CD4-positive, alpha-beta T cell treated with Interleukin-2 at 100 ng/mL for 4 hours (primary cell): ENCODE data around the gene DCST1.

Source experiments
- DNase-seq: peaks from one replicate; pipeline ENCODE4 v3.0.0-alpha.2; 2020; ENCODE audit warnings: low spot score

DCST1 gene

DNA sequence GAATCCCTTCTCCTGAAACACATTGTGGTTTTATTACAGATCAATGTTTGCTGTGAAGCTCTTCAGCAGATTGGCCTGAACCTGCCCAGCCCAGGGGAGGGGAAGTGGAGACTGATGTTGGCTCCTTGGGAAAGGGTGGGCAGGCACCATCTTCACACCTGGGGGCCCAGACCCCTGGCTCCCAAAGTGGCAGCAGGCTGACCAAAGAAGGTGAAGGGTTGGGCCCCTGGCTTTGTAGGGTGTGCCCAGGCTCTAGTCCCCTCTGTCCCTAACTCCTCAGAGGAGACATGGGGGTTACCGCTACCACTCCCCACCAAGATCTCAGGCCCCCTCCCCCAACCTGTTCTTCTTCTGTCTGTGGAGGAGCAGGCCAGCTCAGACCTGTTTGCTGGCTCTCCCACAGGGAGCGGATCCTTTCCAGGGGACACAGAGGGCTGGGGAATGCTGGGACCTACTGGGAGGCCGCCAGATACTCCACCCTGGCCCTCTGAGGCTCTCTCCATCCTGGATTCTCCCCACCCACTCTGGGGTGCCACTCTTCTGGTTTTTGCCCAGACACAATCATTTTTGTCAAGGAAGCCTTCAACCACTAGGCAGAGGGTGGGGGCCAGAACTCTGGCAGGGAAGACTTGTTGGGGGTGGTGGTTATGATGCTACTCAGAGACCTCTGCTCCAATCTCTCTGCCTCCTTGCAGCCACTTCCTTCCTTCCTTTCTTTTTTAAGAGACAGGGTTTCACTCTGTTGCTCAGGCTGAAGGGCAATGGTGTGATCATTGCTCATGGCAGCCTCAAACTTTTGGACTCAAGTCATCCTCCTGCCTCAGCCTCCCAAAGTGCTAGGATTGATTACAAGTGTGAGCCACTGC, 40.0 kb downstream of the DCST1 start:
- DNase-seq = no peak

- no peak for DNase-seq
Measured at GRCh38 chr1:155075535-155075934, 41.9 kb downstream of the DCST1 start.

GRCh38 chr1:155076371-155076770, 42.7 kb downstream of the DCST1 start:
- no peak for DNase-seq

- no peak for DNase-seq
Measured at GRCh38 chr1:155077346-155077745, 43.7 kb downstream of the DCST1 start.

DNA sequence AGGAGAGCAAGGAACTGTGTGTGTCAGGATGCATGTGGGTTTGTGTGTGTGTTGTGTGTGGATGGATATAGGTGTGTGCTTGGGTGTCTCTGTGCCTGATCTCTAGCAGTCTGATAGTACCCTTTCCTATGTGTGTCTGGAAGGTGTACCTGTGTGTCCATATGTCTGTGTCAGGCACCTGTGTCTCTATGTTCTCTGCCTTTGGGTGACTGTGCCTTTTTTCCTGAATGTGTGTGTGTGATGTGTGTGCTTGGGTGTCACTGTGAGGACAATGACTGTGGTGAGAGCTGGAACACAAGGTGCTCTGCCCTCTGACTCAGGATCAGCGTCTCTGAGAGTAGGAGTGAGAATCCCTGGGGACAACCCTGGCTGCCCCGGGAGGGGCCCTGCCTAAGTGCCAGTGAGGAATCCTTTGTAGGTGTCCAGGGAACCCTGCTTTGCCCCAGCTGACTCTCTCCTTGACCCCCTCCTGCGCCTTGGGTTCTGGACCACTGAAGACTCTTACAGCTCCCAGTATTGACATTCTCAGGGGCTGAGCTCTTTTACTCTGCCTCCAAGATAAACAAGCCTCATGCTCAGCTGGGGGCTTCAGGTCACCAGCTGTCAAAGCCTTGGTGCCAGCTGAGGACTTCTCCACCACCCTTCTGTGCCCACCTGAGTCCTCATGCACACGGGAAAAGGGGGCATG, 44.3 kb downstream of the DCST1 start:
- no peak for DNase-seq

DNA sequence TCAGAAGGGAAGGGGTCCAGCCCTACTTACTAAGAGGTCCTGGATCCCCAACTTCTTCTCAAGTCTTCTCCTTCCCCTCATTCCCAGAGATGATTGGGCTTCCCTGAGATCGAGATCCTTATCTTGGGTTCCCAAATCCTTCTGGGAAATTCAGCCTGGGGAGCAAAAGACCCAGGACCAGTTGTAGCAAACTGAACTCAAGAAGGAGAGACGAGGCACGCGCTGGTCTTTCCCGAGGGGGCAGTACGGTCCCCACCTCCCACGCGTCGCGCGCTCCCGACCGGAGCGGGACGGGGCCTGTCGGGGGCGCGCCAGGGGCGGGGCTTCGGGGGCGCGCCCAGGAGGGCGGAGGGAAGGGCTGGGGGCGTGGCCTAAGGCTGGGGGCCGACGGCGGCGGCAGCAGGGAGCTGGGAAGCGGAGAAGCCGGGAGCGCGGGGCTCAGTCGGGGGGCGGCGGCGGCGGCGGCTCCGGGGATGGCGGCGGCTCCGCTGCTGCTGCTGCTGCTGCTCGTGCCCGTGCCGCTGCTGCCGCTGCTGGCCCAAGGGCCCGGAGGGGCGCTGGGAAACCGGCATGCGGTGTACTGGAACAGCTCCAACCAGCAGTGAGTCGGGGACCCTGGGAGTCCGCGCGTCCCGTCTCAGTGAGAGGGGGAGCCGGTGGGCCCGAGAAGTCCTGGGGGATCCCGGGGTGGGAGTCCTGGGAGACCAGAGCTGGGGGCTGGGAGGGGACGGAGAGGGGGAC, 45.0 kb downstream of the DCST1 start, which contains the start of gene EFNA3:
TSS of gene EFNA3 (plus strand) at position 369 of the 741 bp plus-strand sequence. CDS start at position 474, 105 bp downstream.
- DNase-seq = peak; percentile 51

GRCh38 chr1:155079210-155079486, 45.5 kb downstream of the DCST1 start:
- no peak for DNase-seq

- no peak for DNase-seq
Measured at GRCh38 chr1:155079487-155080311, 46.1 kb downstream of the DCST1 start.

GRCh38 chr1:155080312-155081228, 46.9 kb downstream of the DCST1 start:
- no peak for DNase-seq

DNA sequence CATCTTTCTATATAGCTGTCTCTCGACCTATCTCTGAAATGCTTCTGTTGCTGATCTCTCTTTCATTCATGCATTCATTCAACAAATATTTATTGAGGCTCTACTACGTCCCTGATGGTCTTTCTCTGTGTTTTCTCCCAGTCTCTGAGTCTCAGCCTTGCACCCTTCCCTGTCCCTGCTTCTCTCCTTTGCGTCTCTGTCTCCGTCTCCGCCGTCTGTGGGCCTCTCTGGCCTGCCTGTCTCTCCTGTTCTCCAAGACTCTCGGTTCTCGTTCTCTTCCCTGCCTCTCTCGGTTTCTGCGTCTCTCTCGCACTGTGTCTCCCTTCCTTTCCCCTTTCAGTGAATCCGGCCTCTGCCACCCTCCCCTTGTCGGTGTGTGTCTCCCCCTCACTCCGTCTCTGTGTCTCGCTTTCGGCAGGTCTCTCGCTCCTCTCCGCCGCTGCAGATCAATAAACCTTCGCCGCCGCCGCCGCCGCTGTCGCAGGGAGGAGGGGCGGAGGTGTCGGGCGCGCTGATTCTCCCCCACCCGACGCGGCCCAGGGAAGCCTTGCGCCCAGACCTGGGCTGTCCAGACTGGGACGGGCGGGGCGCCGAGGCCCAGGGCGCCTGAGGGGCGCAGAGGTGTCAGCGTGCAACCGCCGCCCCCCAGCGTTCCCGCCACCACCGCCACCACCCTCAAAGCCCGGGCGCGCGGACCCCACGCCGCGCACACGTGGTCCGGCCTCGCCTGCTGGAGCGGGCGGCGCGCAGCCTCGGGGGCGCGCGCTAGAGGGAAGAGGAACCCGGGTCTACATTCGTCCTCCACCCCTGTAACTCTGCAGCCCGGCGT, 48.1 kb downstream of the DCST1 start:
- DNase-seq = no peak

GRCh38 chr1:155082301-155083051, 48.9 kb downstream of the DCST1 start:
- no peak for DNase-seq

DNA sequence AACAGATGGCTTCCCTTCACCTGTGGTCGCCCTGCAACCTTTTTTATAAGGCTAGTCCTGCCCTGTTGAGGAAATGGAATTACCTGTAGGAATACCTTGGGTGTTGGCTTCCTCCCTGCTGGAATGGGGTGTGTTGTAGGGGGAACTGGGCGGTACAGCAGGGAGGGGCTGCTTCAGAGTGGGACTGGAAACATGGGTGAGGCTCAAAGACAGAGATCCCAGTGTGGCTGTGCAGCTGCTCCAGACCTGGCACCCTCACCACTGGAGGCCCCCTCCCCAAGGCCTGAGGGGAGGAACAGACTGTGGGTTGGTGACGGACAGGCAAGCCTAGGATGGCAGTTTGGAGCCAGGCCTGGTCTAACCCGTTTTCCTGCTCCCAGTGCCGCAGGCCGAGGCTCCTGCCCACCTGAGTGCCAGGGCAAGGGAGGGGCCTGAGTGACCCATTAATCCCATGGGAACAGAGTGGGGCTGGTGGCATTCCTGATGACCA, 49.5 kb downstream of the DCST1 start:
- DNase-seq = no peak

- DNase-seq = no peak
Measured at GRCh38 chr1:155083865-155084721, 50.5 kb downstream of the DCST1 start.

GRCh38 chr1:155084722-155085503, 51.3 kb downstream of the DCST1 start:
- DNase-seq = peak; percentile 92

- peak; percentile 83 for DNase-seq
Measured at GRCh38 chr1:155085504-155086127, 52.0 kb downstream of the DCST1 start.

- DNase-seq = peak; percentile 77
Measured at GRCh38 chr1:155086128-155086741, 52.6 kb downstream of the DCST1 start.
